GM19035 (cell line): Measurements from ENCODE around the gene RAPGEF5.

Source experiments
- ATAC-seq: cut with Tn5 transposase; IDR thresholded peaks from one replicate; pipeline ENCODE4 v1.9.1; 2021; ENCODE audit not compliant: unreplicated experiment

RAPGEF5 gene

GRCh38 chr7:22269963-22270362 lies 87.0 kb downstream of the RAPGEF5 start:
- ATAC-seq = no peak

GRCh38 chr7:22268884-22269421 lies 88.0 kb downstream of the RAPGEF5 start:
- ATAC-seq = no peak

GRCh38 chr7:22267930-22268615 lies 88.9 kb downstream of the RAPGEF5 start:
- no peak for ATAC-seq

GRCh38 chr7:22262538-22262937 lies 94.4 kb downstream of the RAPGEF5 start:
- no peak for ATAC-seq

GRCh38 chr7:22256541-22257096 lies 100.3 kb downstream of the RAPGEF5 start:
- ATAC-seq = no peak

- no peak for ATAC-seq
Observed at GRCh38 chr7:22255834-22256233, 101.1 kb downstream of the RAPGEF5 start.

GRCh38 chr7:22255342-22255741 lies 101.6 kb downstream of the RAPGEF5 start:
- no peak for ATAC-seq

GRCh38 chr7:22252936-22253536 lies 103.9 kb downstream of the RAPGEF5 start:
- ATAC-seq = no peak

GRCh38 chr7:22252016-22252415 lies 104.9 kb downstream of the RAPGEF5 start:
- no peak for ATAC-seq

GRCh38 chr7:22251281-22251680 lies 105.7 kb downstream of the RAPGEF5 start:
- ATAC-seq = no peak

GRCh38 chr7:22250390-22250789 lies 106.6 kb downstream of the RAPGEF5 start:
- no peak for ATAC-seq

GRCh38 chr7:22248111-22248809 lies 108.7 kb downstream of the RAPGEF5 start:
- no peak for ATAC-seq

- no peak for ATAC-seq
Observed at GRCh38 chr7:22241805-22242390, 115.1 kb downstream of the RAPGEF5 start.

- ATAC-seq = no peak
Observed at GRCh38 chr7:22240904-22241571, 115.9 kb downstream of the RAPGEF5 start.

GRCh38 chr7:22238354-22239311 lies 118.3 kb downstream of the RAPGEF5 start:
- no peak for ATAC-seq

GRCh38 chr7:22235134-22235533 lies 121.8 kb downstream of the RAPGEF5 start:
- no peak for ATAC-seq

- no peak for ATAC-seq
Observed at GRCh38 chr7:22234227-22234626, 122.7 kb downstream of the RAPGEF5 start.

GRCh38 chr7:22231806-22232205 lies 125.1 kb downstream of the RAPGEF5 start:
- ATAC-seq = no peak

GRCh38 chr7:22231141-22231540 lies 125.8 kb downstream of the RAPGEF5 start:
- ATAC-seq = no peak

GRCh38 chr7:22230238-22230637 lies 126.7 kb downstream of the RAPGEF5 start:
- no peak for ATAC-seq
